NCI-H1092 treated with DMSO at 0.1 percent for 48 hours (cell line): ENCODE results near the gene ADARB2.
"Not testable (repeated sequence)": the region's sequence is repeated elsewhere in the genome, so short reads cannot be mapped to it uniquely, and the experiment has no call there.

Experiments used
- DNase-seq: peaks from one replicate; lab custom pipeline; 2025; lab: John Stamatoyannopoulos, UW

ADARB2 gene

DNA sequence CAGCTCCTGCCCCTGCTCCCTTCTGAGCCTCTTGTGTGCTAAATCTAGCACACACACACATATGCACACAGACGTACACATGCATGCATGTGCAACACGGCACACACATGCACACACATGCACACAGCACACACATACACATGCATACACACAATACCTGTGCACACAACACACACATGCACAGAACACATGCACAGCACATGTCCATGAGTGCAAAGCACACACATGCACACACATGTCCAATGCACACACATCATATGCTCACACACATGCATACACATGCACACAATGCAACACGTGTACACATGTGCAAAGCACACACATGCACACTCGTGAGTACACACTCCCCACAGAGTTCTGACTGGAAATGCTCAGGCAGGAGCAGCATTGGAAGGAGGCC is 566.1 kb downstream of the ADARB2 start:
- no peak for DNase-seq

DNA sequence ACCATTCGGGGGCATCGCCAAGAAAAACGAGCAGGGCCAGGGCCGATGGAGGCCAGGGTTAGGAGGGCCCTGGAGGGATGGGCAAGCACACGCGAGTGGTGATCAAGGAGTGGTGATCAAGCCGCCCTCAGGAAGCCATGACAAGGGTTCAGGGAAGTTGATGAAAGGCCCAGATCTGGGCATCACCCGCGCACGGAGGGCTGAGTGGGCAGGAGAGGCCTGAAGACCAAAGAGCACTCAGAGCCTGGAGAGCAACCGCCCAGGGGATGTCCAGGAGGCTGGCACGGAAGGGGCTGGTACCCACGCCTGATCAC is 566.5 kb downstream of the ADARB2 start:
- DNase-seq, result no peak

DNA sequence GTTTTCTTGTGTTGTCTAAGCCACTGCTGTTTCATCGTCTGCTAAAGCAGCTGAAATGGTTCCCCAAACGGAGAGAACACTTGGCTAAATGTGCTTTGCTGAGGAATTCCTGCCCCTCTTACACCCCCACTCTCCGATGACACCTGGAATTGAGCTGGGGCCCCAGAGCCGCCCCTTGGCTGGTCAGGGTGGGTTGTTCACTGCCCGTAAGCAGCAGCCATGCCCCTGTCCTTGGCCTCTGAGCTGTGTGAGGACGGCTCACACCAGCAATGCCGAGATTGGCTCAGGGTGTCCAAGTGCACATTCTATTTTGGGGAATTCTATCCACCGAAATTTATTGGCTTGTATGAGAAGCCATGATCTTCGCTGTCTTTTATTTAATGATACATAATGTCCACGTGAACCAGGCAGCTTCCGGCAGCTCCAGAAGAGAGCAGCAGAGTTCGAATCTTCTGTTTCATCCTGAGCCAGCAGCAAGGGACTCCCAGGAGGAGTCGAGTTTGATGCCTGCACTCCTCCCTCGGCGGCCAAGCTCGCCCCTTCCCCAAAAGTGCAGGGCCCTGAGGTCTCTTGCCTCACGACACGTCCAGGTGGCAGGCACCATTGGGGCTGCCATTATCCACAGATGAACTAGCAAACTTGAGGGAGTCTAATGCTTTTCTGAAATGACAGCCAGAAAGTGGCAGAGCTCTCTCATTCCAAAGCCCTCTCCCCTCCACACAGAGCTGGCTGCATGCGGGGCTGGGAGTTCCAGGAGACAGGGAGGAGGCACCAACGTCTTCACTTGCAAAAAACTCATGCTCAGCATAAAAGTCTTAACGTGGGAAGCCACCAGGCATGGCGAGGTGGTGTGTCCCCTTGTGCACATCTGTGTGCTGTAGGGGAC is 567.1 kb downstream of the ADARB2 start:
- no peak for DNase-seq

DNA sequence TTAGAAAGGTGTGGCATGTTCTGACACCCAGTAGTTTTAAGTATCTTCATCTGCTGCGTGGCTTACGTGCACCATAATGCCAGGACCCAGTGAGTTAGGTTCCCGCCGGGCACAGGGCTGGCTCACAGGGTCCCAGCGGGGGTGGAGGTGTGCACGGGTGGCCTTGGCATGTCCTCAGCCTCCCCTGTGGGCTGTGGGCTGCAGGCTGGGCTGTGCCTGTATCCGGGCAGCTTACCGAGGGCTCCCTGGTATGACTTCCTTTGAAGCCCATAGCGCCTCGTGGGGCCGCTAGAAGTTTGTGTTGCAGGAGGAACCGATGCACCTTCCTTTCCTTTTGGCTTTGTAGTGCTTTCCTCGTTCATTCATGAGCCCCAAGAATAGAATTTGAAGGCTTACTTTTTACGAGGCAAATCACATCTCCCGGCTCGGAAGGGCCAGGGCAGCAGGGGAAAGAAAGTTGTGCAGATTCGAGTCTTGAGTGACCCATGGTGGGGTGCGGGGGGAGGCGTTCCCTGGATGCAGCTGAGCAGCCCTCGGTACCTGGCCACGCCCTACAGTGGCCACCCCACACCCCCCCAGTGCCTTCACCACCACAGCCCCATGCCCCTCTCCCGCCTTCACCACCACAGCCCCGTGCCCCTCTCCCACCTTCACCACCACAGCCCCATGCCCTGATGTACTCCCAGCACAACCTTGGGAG is 568.0 kb downstream of the ADARB2 start:
- DNase-seq, result no peak

DNA sequence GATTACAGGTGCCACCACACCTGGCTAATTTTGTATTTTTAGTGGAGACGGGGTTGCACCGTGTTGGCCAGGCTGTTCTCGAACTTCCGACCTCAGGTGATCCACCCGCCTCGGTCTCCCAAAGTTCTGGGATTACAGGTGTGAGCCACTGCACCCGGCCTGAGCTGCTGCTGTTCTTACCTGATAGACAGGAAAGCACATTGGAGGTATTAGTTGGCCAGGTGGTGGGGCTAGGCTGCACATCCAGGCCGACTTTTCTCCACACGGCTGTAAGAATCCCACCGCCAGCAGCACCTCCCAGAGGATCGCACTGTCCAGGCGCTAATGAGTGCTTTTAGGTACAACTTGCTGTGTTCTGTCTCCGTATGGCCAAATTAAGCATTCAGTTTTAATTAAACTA is 568.6 kb downstream of the ADARB2 start:
- no peak for DNase-seq

DNA sequence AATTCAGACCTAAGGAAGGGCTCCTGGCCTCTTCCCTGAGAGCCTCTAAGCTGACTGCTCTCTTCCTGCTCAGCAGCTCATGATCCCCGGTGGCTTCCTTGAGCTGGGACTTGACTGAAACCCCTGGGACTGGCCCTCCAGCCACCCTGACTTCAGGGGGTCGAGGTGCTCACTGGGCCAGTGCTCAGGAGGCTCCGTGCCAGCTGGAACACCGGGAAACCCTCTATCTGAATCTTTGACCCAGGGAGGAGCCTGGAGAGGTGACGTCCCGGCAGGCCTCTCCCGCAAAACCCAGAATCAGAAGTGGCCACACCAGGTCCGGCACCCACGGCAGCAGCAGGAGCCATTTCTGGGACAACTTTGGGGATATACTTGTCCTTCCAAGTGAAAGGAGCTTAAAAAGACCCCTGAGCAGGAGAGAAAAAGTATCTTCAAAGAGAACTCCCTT is 570.5 kb downstream of the ADARB2 start:
- no peak for DNase-seq

DNA sequence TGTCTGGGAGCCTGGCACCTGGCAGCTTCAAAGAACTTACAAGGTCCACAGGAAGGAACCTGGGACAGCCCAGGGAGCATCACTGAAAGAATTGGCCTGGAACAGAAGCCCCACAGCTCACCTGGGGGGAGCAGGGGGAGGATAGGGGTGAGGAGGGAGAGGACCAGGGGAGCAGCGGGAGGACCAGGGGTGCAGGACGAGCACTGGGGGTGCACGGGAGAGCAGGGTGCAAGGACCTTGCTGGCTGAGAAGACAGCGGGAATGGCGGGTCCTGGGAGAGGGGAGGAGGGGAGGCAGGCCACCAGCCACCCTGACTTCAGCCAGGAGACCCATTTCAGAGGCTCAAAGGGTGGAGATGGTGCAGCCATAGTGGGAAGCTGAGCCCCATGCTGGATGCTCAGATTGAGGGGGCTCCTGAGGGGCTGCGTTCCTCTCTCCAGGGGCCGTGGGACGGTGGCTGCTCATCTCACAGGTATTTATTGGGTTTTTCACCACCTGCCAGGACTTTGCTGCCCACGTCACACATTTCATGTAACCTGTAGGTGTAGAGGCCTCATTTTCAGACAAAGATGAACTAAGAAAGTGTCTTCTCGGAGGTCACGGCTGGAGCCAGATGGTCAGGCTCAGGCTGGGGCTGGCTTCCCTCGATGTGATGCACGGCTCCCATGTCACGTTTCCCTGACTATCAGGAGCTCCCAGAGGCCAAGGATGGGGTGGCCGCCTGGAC is 571.1 kb downstream of the ADARB2 start:
- DNase-seq, result no peak

DNA sequence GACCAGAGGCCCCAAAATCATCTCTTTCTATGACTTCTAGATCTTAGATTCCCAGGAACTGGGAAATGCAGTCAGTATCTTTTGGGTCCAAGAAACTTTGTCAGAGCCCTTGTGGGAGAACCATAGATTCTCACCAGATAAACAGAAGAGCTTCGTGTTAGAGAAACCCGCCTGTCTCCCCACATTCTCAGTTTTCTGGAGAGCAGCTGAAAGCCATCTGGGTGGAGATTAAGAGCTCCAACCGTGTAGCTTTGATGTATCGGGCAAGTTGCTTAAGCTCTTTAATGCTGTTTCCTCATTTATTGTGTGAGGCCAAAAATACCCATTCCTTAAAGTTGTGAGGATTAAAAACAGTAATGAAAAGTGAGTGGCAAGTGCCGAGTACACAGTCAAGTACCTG is 573.5 kb downstream of the ADARB2 start:
- DNase-seq, result no peak

DNA sequence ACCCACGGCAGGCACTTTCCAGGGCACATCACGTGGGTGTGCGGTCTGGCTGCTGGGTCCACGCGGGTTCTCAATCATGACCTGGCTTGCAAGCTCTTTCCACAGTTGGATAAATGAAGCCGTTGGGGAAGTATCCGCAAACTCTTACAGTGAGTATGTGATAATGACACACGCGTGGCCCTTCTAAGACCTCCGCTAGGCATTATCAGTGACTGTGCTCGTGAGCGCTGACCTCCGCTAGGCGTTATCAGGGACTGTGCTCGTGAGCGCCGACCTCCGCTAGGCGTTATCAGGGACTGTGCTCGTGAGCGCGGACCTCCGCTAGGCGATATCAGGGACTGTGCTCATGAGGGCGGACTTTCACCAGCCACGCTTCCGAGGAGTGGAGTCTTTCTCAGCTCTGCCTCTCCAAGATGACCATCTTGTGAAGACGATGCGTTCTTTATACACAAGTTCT is 574.1 kb downstream of the ADARB2 start:
- no peak for DNase-seq

DNA sequence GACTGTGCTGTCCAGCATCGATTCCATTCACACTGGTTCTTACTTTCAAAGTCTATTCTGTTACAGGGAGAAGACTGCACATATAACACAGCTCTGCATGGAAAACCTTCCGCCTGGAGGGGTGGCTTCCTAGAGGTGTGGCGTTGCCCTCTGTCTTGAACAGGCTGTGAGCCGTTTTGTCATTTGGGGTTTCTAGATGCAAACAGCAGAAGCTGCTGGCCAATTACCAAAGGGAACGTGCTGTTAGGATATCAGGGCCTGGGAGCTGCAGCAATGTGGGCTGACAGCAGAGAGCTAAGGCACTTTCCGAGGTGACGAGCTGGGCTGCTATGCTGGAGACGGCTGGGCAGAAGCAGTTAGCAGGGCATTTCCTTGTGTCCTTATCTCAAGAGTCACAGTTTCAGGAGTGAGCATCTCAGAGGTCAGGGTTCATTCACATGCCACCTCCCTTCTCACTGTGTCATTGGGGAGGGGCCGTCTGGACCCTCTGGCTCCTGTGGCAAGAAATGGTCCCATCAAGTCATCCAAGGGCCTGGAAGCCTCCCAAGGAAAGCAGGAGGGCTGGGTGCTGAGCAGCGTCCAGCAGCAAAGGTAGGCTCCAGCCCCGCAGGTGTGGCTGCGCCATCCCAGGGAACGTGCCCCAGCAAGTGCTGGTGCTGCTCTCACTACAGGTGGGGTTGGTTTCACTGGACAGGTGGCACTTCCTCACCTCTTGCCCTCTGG is 574.7 kb downstream of the ADARB2 start:
- no peak for DNase-seq

DNA sequence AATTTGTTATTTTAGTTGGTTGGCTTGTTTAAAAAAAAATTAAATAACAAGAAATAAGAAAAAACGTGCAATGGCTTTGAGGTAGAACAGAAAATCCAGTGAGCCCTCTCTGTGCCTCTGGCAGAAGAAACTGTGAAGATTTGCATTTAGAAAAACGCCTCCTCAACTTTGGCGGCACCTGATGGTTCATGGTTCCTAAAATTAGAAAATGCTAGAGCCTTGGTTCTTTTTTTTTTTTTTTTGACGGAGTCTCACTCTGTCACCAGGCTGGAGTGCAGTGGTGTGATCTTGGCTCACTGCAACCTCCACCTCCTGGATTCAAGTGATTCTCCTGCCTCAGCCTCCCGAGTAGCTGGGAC is 576.0 kb downstream of the ADARB2 start:
- DNase-seq, result not testable (repeated sequence)

DNA sequence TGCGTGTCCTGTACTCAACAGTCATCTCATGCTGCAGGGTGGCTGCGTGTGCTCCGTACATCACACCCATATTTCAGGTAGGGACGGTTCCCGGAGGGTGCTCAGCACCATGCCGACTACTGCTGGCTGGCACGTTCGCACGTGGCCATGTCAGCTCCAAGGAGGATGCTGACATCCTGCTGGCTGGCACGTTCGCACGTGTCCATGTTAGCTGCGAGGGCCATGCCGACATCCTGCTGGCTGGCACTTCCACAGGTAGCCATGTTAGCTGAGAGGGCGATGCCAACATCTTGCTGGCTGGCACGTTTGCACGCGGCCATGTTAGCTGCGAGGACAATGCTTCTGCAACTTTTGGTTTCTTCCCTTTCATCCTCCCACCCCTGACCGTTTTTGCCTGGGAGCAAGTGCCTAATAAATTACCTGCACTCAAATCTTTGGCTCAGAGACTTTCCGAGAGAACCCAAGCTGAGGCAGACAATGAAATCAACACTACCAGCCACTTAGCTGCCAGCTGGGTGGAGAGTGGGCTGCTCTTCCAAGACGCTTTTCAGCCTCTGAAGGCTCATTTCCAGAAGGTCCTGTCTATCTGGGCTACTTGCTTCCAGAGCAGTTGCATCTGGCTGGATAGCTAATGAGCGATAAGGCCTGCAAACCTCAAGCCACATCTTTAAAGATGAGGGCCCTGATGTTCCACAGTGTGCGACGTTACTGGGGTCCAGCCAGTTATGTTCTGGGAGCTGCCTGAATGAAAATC is 576.6 kb downstream of the ADARB2 start:
- DNase-seq, result no peak

DNA sequence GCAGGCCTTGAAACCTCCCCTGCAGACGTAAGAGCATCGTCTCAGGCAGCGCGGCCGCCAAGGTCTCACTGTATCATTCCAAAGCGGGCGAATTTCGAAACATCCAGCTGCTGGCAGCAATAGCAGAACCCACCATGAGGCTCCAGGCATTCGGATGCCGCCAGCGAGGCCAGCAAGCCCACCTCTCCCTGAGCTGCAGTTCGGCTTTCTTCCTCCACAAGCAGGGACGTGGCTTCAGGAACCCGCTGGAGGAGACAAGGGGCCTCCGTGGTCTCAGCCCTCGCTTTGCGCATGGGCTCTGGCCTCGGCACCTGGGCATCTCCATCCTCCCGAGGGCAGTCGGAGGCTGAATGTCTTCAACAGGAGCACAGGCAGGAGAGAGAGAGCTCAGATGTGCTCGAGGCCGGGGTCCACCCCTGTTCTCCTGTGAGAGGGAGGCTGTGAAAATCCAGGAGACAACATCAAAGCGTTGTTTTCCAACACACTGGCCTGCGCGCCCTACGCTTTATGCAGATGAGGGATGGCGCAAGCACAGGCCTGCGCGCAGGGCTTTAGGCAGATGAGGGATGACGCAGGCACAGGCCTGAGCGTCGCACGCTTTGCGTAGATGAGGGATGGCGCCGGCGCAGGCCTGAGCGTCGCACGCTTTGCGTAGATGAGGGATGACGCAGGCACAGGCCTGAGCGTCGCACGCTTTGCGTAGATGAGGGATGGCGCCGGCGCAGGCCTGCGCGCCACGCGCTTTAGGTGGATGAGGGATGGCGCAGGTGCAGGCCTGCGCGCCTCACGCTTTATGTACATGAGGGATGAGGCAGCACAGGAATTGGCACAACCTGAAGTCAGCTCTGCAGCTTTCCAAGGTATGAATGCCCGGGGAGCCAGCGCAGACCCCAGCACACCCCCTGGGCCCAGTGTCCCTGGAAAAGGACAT is 577.9 kb downstream of the ADARB2 start:
- no peak for DNase-seq

DNA sequence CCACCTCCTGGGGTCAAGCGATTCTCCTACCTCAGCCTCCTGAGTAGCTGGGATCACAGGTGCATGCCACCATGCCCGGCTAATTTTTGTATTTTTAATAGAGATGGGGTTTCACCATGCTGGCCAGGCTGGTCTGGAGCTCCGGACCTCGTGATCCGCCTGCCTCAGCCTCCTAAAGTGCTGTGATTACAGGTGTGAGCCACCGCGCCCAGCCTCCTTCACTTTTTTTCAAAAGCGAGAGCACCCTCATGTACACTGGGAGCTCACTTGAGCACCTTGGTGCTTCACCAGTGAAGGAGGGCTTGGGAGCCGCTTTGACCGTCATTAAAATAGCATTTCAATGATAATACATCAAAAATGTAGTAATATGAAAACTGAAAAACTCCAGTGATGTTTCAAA is 578.8 kb downstream of the ADARB2 start:
- DNase-seq, result not testable (repeated sequence)

DNA sequence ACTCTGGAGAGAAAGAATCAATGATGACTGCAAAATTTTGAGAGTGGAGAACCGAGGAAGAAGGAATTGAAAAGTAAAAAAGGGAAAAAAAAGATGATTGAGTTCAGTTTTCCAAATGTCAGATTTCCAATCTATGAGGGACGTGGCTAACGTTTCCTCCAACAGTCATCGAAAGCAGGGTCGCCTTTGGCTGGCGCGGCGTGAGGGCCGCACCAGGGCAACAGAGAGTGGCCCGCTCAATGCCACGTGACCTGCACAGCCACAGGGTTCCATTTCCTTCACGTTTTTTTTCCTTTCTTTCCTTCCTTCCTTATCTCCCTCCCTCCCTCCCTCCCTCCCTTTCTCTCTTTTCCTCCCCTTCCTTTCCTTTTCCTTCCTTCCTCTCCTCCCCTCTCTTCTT is 579.3 kb downstream of the ADARB2 start:
- DNase-seq, result no peak

DNA sequence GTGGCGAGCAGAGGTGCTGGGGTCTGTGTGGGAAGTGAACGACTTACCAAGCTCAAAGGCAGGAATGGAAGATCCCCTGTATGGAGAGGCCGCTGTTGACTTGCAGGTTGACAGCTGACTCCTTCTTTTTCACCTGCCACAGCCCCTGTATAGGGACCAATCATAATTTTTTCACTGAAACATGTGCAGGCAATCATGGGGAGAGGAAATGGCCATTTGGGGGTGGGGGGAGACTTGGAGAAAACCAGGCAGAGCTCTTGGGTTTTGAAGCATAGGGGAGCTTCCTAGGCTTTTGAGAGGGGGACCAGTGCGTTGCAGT is 579.8 kb downstream of the ADARB2 start:
- DNase-seq, result no peak

DNA sequence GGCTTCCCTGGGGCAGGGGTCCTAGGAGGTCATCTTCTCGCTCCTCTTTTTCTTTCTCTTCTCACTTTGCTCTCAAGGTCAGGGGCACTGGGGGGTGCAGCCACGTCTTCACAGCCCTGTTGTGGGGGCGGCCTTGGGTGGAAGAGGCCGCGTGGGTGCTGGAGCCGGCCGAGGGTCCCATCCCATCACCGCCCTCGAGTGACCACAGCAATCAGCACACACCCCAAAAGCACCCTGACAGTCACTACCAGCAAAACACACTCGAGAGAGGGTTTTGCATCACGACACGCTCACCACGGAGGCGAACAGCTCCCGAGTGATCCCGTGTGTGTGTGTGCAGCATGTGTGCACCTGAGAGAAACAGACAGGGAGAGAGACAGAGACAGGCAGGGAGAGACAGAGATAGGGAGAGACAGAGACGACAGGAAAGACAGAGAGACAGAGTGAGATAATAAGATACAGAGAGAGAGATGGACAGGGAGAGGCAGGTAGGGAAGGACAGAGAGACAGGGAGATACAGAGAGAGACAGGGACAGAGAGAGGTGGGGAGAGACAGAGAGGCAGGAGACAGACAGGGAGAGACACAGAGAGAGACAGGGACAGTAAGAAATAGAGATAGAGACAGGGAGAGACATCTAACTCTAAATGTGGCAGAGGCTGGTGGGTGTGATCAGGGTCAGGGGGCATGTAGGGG is 580.3 kb downstream of the ADARB2 start:
- no peak for DNase-seq

DNA sequence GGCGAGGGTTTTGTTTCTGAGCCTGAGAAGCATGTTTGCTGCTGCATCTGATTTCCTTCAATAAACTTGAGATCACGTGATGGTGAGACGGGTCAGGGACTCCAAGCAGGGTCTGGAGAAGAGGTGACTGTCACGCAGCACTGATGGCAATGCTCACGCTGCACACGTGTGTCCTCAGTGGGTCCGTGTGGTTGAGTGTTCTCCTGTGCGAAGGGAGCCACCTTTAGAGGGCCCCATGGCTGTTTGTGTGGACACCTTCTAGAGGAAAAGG is 580.8 kb downstream of the ADARB2 start:
- no peak for DNase-seq

DNA sequence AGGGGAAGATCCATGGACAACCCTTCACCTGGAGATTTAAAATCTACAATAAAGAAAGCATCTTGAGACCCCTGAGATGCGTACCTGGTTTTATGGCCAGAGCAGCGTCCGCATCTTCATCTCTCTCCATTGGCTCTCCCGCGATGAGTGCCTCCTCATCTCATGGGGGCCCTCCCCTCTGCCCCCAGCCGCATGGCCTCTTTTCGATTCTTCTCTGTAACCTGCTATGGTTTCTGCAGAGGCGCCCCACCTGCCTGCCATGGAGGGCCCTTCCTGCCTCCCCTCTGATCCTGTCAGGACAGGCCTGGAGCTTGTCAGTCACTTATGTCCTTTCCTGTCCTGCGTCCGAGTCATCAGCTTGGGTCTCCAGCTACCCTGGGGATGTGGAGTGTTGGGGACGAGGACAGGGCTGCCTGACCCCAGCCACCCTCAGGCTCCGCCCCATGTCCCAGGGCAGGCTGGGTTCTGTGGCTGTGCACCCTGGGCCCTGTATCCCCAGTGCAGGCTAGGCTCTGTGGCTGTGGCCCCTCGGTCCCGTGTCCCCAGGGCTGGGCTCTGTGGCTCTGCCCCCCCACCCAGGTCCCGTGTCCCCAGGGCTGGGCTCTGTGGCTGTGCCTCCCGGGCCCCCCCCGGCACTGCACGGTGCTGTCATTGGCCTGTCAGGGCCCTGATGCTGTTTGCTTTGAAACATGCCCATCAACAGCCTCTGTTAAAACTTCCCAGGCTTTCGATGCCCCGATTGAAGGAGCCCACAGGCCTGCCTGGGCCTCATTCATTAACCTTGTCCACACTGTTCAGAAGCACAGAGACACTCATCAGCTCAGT is 581.3 kb downstream of the ADARB2 start:
- no peak for DNase-seq
